GM06990 (cell line): ENCODE measurements around the gene PIK3IP1.

Experiments
- DNase-seq: peaks from one replicate; pipeline ENCODE4 v3.0.0-alpha.2; 2011; ENCODE audit not compliant: insufficient read length; ENCODE audit errors: extremely low read depth
- H3K27me3 ChIP-seq: replicated peaks from 2 replicates; pipeline ENCODE4 v1.6.0; 2011; ENCODE audit warnings: low read length; ENCODE audit not compliant: control insufficient read depth, insufficient read depth
- H3K36me3 ChIP-seq: 2 replicates; pipeline ENCODE4 v1.5.1; 2011; ENCODE audit warnings: low read length; ENCODE audit not compliant: control insufficient read depth, insufficient read depth
- H3K4me3 ChIP-seq: replicated peaks from 2 replicates; pipeline ENCODE4 v1.5.1; 2011; ENCODE audit warnings: low read depth, mild to moderate bottlenecking, control low read depth, low read length
- CTCF ChIP-seq: IDR thresholded peaks from 2 replicates; pipeline ENCODE4 v1.5.1; 2011; ENCODE audit warnings: low read length, control low read depth, mild to moderate bottlenecking, inconsistent platforms; ENCODE audit not compliant: insufficient read depth, poor library complexity, severe bottlenecking

The PIK3IP1 gene

GRCh38 chr22:31279327-31279669, 13.0 kb downstream of the PIK3IP1 start:
- Histone ChIP-seq H3K27me3 (no peaks in the 10 kb centered on the region), H3K4me3 (no peak overlapping the region), H3K36me3 (peaks cover 27% of the 10 kb centered on the region)
- no peak for TF ChIP-seq CTCF
- DNase-seq = no peak

GRCh38 chr22:31278626-31279326, 13.5 kb downstream of the PIK3IP1 start:
- H3K36me3 ChIP-seq = peaks cover 26% of the 10 kb centered on the region
- no peaks in the 10 kb centered on the region for H3K27me3 ChIP-seq
- H3K4me3 ChIP-seq = no peak overlapping the region
- DNase-seq = no peak
- no peak for TF ChIP-seq CTCF

- DNase-seq = no peak
- no peak for TF ChIP-seq CTCF
- Histone ChIP-seq H3K4me3 (no peak overlapping the region), H3K36me3 (peaks cover 29% of the 10 kb centered on the region), H3K27me3 (no peaks in the 10 kb centered on the region)
Observed at GRCh38 chr22:31278151-31278621, 14.1 kb downstream of the PIK3IP1 start.

- Histone ChIP-seq H3K27me3 (no peaks in the 10 kb centered on the region), H3K4me3 (no peak overlapping the region), H3K36me3 (peaks cover 28% of the 10 kb centered on the region)
- TF ChIP-seq CTCF = no peak
- DNase-seq = no peak
Observed at GRCh38 chr22:31277741-31278140, 14.5 kb downstream of the PIK3IP1 start.

GRCh38 chr22:31276426-31277167, 15.7 kb downstream of the PIK3IP1 start:
- DNase-seq = no peak
- H3K27me3 ChIP-seq = no peaks in the 10 kb centered on the region
- TF ChIP-seq CTCF = no peak
- no peak overlapping the region for H3K4me3 ChIP-seq
- peaks cover 25% of the 10 kb centered on the region for H3K36me3 ChIP-seq
